Neural cell (in vitro differentiated cells): ENCODE results near the gene LRRC73.

Source experiments
- EP300 ChIP-seq: fragments of 450-650 bp; conservative IDR thresholded peaks from 2 replicates; pipeline ENCODE4 v1.6.1; 2014; ENCODE audit warnings: antibody characterized with exemption, mild to moderate bottlenecking, moderate library complexity; ENCODE audit not compliant: poor library complexity, severe bottlenecking
- EZH2 ChIP-seq: fragments of 200-600, 300-800 bp; shearing (Covaris generic), sonication (generic); IDR thresholded peaks from 2 replicates; pipeline ENCODE4 v1.6.1; 2014; ENCODE audit warnings: antibody characterized with exemption, low read length, borderline replicate concordance, mild to moderate bottlenecking; ENCODE audit not compliant: insufficient read depth, poor library complexity, severe bottlenecking
- MXI1 ChIP-seq: fragments of 450-650 bp; conservative IDR thresholded peaks from 2 replicates; pipeline ENCODE4 v1.6.1; 2014; ENCODE audit warnings: antibody characterized with exemption, mild to moderate bottlenecking; ENCODE audit not compliant: poor library complexity, severe bottlenecking
- POLR2AphosphoS5 ChIP-seq: IDR thresholded peaks from 2 replicates; pipeline ENCODE4 v1.6.1; 2012
- TAF1 ChIP-seq: IDR thresholded peaks from 2 replicates; pipeline ENCODE4 v1.6.1; 2012; ENCODE audit warnings: low read depth
- TF ChIP-seq, protein P1 (sequence below): fragments of 450-650 bp; IDR thresholded peaks from 2 replicates; pipeline ENCODE4 v1.5.1; 2014; ENCODE audit warnings: antibody characterized with exemption, mild to moderate bottlenecking, moderate library complexity; ENCODE audit not compliant: poor library complexity, severe bottlenecking

DNA sequence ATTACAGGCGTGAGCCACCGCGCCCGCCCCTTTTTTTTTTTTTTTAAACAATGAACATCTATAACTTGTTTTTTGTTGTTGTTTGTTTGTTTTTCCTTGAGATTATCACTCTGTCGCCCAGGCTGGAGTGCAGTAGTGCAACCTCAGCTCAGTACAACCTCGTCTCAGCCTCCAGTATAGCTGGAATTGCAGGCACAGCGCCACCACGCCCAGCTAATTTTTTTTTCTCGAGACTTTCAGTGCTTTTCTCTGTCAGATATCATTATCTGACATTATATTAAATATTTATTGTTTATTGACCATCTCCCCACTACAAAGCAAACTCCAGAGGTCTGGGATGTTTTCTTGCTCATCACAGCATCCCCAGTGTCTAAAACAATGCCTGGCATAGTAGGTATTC is 52.5 kb downstream of the LRRC73 start:
- TF ChIP-seq POLR2AphosphoS5 (no peak), MXI1 (no peak), EZH2 (no peak), EP300 (no peak), TAF1 (no peak)
- TF ChIP-seq, protein P1, sequence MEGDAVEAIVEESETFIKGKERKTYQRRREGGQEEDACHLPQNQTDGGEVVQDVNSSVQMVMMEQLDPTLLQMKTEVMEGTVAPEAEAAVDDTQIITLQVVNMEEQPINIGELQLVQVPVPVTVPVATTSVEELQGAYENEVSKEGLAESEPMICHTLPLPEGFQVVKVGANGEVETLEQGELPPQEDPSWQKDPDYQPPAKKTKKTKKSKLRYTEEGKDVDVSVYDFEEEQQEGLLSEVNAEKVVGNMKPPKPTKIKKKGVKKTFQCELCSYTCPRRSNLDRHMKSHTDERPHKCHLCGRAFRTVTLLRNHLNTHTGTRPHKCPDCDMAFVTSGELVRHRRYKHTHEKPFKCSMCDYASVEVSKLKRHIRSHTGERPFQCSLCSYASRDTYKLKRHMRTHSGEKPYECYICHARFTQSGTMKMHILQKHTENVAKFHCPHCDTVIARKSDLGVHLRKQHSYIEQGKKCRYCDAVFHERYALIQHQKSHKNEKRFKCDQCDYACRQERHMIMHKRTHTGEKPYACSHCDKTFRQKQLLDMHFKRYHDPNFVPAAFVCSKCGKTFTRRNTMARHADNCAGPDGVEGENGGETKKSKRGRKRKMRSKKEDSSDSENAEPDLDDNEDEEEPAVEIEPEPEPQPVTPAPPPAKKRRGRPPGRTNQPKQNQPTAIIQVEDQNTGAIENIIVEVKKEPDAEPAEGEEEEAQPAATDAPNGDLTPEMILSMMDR: no peak
